GM13976 (cell line): Measurements from ENCODE around the gene TNK1.

Experiments used
- DNase-seq: peaks from one replicate; pipeline ENCODE4 v3.0.0; 2012; ENCODE audit warnings: low spot score
- in situ Hi-C: fragments of 300-500 bp; cut with MboI; formaldehyde crosslinking; loops from one replicate; pipeline ENCODE4 v1.12.0; 2022; ENCODE audit warnings: low sequenced_read_pairs, mixed read lengths, inconsistent platforms; ENCODE audit not compliant: unreplicated experiment
- TF ChIP-seq, protein P1 (sequence below): IDR thresholded peaks from 2 replicates; pipeline ENCODE4 v1.5.1; 2012; ENCODE audit warnings: borderline replicate concordance, mild to moderate bottlenecking; ENCODE audit not compliant: insufficient read depth; ENCODE audit errors: extremely low read depth, missing control alignments, control extremely low read depth

The TNK1 gene

DNA sequence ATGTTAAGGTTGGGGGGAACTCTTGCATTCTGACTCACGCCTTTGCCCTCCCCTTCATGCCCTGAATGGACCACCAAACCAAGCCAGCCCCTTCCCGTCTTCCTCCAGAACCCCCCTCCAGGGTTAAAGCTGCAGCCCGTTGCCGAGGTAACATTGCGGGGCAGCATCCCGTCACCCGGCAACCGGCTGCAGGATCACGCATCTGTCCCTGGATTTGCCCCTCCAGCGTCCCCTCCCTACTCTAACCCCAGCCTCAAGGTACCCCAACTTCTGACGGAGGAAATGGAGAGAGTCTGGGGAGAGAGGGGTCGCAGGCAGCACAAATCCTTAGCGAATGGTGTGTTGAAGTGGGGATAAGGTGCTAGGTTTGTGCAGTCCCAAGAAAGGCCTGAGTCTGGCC lies 26.2 kb downstream of the TNK1 start:
- in situ Hi-C loops = no loop called here

DNA sequence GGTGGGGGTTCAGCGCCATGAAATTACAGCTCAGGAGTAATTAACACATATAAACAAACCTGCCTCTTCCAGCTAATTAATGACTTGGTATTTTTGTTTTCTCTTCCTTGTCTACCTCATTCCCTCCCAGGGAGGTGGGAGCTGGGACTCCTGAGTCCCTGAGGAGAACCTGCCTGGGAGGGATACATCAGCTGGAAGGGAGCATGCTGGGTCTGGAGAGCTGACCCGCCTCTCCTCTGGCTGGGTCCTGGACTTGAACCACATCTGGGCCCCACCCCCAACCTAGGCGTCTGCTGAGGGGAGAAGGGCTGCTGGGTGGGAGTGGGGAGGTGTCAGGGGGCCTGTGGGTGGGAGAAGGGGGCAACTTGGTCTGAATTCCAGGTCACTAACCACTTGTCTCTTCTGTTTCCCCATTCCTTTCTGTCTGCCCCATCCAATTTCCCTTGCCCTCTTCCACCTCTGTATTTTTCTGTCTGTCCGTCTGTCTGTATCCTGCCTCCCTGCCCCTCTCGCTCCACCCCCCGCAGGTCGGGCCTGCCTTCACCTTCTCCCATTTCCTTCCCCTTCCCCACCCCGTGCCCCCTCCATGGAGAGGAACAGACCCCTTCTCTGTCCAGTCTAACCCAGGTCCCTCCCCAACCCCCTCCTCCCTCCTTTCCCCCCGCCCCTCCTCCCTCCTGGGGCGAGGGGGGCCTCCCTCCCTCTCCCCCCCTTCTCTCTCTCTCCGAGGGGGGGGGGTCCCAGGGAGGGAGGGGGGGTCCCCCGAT lies 26.8 kb downstream of the TNK1 start, which contains the start of gene NLGN2:
TSS of gene NLGN2 (plus strand) at position 361 of the 767 bp plus-strand sequence. CDS start 411 bp downstream, outside the sequence.
- TF ChIP-seq, protein P1, sequence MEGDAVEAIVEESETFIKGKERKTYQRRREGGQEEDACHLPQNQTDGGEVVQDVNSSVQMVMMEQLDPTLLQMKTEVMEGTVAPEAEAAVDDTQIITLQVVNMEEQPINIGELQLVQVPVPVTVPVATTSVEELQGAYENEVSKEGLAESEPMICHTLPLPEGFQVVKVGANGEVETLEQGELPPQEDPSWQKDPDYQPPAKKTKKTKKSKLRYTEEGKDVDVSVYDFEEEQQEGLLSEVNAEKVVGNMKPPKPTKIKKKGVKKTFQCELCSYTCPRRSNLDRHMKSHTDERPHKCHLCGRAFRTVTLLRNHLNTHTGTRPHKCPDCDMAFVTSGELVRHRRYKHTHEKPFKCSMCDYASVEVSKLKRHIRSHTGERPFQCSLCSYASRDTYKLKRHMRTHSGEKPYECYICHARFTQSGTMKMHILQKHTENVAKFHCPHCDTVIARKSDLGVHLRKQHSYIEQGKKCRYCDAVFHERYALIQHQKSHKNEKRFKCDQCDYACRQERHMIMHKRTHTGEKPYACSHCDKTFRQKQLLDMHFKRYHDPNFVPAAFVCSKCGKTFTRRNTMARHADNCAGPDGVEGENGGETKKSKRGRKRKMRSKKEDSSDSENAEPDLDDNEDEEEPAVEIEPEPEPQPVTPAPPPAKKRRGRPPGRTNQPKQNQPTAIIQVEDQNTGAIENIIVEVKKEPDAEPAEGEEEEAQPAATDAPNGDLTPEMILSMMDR = no peak
- no peak for DNase-seq
- in situ Hi-C loops = no loop called here

More for the DNA sequence above, 26.2 kb downstream of the TNK1 start:
- no peak for DNase-seq
- TF ChIP-seq, protein P1 = no peak

DNA sequence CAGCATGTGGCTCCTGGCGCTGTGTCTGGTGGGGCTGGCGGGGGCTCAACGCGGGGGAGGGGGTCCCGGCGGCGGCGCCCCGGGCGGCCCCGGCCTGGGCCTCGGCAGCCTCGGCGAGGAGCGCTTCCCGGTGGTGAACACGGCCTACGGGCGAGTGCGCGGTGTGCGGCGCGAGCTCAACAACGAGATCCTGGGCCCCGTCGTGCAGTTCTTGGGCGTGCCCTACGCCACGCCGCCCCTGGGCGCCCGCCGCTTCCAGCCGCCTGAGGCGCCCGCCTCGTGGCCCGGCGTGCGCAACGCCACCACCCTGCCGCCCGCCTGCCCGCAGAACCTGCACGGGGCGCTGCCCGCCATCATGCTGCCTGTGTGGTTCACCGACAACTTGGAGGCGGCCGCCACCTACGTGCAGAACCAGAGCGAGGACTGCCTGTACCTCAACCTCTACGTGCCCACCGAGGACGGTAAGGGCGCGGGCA lies 27.4 kb downstream of the TNK1 start:
- in situ Hi-C loops = no loop called here

DNA sequence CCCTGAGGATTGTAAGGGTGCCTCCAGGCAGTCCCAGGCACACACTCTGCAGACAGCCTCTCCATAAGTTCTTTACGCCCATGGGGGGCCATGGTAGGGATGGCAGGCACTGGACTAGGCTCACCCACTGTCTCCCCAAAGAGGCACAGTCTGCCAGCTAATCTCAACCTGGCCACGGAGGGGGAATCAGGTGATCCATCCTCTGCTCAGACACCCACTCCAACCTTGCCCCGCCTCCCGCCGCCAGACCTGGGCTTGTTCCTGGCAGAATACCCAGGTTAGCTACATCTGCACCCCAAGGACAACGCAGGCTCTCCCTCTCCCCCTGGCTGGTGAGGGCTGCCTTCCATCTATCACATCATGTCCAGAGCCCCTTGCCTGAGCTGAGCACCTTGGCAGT lies 28.0 kb downstream of the TNK1 start:
- in situ Hi-C loops = no loop called here
- no peak for DNase-seq
- TF ChIP-seq, protein P1 = no peak

More for the DNA sequence above, 27.4 kb downstream of the TNK1 start:
- DNase-seq = no peak
- TF ChIP-seq, protein P1 = no peak

DNA sequence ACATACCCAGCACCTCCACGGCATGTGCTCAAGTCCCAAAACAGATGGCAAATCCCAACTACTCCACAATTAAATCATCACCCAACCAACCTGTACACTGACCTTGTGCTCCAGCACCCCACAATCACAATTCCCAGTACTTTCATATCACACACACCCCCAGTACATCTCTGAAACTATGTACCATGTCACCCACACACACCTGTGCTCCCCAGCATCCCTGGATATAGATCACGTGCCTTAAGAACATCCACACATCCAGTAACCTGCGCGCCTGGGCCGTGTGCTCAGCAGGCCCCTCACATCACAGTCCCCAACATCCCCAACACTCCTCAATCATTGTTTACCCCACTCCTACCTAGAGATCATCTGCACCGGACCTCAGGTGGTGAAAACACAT lies 28.8 kb downstream of the TNK1 start:
- DNase-seq = no peak
- TF ChIP-seq, protein P1 = no peak
- in situ Hi-C loops = no loop called here

DNA sequence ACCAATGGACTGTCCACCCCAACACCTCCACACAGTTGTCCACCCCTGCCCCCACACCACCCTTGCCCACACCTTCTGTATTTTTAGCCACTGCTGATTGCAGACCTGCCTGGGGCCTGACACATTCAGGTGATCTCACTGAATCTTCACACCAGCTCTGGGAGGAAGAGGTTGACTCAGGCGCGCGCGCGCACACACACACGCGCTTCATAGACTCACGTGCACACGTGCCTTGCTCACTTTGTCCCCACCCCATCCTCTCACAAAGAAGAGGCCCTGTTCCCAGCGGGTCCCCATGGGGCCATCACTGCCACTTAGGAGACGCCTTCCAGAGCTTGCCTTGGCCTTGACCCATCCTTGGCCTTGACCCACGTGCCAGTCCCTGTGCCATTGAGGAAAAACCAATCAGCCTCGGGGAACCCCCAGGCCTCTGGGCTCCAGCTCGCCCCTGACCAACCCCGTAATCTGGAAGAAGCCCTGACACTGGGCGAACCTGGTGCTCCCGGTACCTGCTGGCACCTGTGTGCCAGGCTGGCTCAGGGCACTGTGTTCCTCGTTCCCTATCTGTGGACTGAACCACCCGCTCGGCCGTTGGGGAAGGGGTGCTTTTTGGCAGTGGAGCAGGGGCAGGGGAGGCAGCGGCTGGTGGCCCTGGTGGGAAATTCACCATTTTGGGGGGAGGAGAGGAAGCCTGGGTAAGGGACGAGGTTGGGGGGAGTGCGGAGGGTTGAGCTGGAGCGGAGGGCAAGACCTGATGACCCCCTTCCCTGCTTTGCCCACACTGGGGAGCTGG lies 29.9 kb downstream of the TNK1 start:
- DNase-seq = no peak
- in situ Hi-C loops = no loop called here
- TF ChIP-seq, protein P1 = no peak
